Measurements from ENCODE around the gene SPATA32. TPM values are rescaled to one million over a fixed set of nuclear protein-coding genes. Genes with fewer than 3 reads are reported as not detected.
A peak's percentile ranks its signal among the peaks of the same experiment; 100 is the strongest.

The SPATA32 gene
- total RNA-seq, 2 donors from 2014 or later, result 1.0 TPM; not detected in 1

GRCh38 chr17:45223539-45224528 lies 38.1 kb downstream of the SPATA32 start:
- no peak overlapping the region for H3K4me3 ChIP-seq
- H3K4me1 ChIP-seq, result peaks cover 31% of the 10 kb centered on the region
- TF ChIP-seq POLR2A (IDR thresholded peaks at IDR 0.05), result no peak
- TF ChIP-seq CTCF (IDR thresholded peaks at IDR 0.05), result no peak
- peak overlapping the region in 1 of 4 donors; percentile 30 for H3K27ac ChIP-seq
- no peaks in the 10 kb centered on the region for H3K9me3 ChIP-seq
- 73 to 80% methylated on average over 8 to 12 of the region's 12 CpGs for WGBS, 2 donors
- DNase-seq, result no peak
- no peak for ATAC-seq
- H3K36me3 ChIP-seq (replicated peaks in 1 of 2; ENCODE audit: insufficient read depth in 1 of 2, low read depth in 2 of 2), result no peaks in the 10 kb centered on the region
- peaks cover 0 to 5% of the 10 kb centered on the region in 2 donors for H3K27me3 ChIP-seq
- intact Hi-C loops (cut with DNase I), result loop anchor here (5.0 kb wide), 1 partner anchor 163 kb away; no protein-coding TSS in a partner anchor

- Histone ChIP-seq H3K4me3 (no peak overlapping the region), H3K27ac (peak overlapping the region in 1 of 4 donors; percentile 51), H3K27me3 (peaks cover 0 to 5% of the 10 kb centered on the region in 2 donors), H3K9me3 (no peaks in the 10 kb centered on the region), H3K4me1 (peaks cover 24% of the 10 kb centered on the region), H3K36me3 (replicated peaks in 1 of 2; ENCODE audit: insufficient read depth in 1 of 2, low read depth in 2 of 2) (no peaks in the 10 kb centered on the region)
- 61 to 67% methylated on average over 6 to 8 of the region's 8 CpGs for WGBS, 2 donors
- TF ChIP-seq POLR2A (IDR thresholded peaks at IDR 0.05) (no peak), CTCF (IDR thresholded peaks at IDR 0.05) (no peak)
- intact Hi-C loops (cut with DNase I), result loop anchor here (5.0 kb wide), 1 partner anchor 164 kb away; no protein-coding TSS in a partner anchor
- DNase-seq, result no peak
- ATAC-seq, result no peak
These were observed 38.8 kb downstream of the SPATA32 start for GRCh38 chr17:45222996-45223538.

GRCh38 chr17:45222289-45222995 lies 39.5 kb downstream of the SPATA32 start:
- no peak for DNase-seq
- TF ChIP-seq POLR2A (IDR thresholded peaks at IDR 0.05) (no peak), CTCF (IDR thresholded peaks at IDR 0.05) (no peak)
- Histone ChIP-seq H3K27ac (peak overlapping the region in 1 of 4 donors; percentile 51), H3K9me3 (no peaks in the 10 kb centered on the region), H3K36me3 (replicated peaks in 1 of 2; ENCODE audit: insufficient read depth in 1 of 2, low read depth in 2 of 2) (no peaks in the 10 kb centered on the region), H3K27me3 (peaks cover 0 to 5% of the 10 kb centered on the region in 2 donors), H3K4me3 (peak overlapping the region in 1 of 2 donors; percentile 45), H3K4me1 (peaks cover 17% of the 10 kb centered on the region)
- 19 to 48% methylated on average over 10 to 31 of the region's 33 CpGs for WGBS, 2 donors
- ATAC-seq, result no peak
- intact Hi-C loops (cut with DNase I), result loop anchor here (5.0 kb wide), 1 partner anchor 165 kb away; no protein-coding TSS in a partner anchor

GRCh38 chr17:45222014-45222288 lies 39.9 kb downstream of the SPATA32 start:
- intact Hi-C loops (cut with DNase I), result loop anchor here (5.0 kb wide), 1 partner anchor 165 kb away; no protein-coding TSS in a partner anchor
- H3K9me3 ChIP-seq, result no peaks in the 10 kb centered on the region
- H3K27ac ChIP-seq, result peak overlapping the region in 1 of 4 donors; percentile 51
- peaks cover 17% of the 10 kb centered on the region for H3K4me1 ChIP-seq
- no peak for ATAC-seq
- peaks cover 0 to 5% of the 10 kb centered on the region in 2 donors for H3K27me3 ChIP-seq
- peak overlapping the region in 1 of 2 donors; percentile 45 for H3K4me3 ChIP-seq
- H3K36me3 ChIP-seq (replicated peaks in 1 of 2; ENCODE audit: insufficient read depth in 1 of 2, low read depth in 2 of 2), result no peaks in the 10 kb centered on the region
- TF ChIP-seq POLR2A (IDR thresholded peaks at IDR 0.05) (no peak), CTCF (IDR thresholded peaks at IDR 0.05) (no peak)
- no peak for DNase-seq
- 0% methylated on average over 21 of the region's 38 CpGs; no CpG with 5 or more reads in 1 of the 2 donors for WGBS, 2 donors

Data from body of pancreas (tissue), 4 donors.